Panc1 (cell line): Measurements from ENCODE around the gene KAZN.

Experiments
- TCF7L2 ChIP-seq: IDR thresholded peaks from 2 replicates; pipeline ENCODE4 v1.6.1; 2011; ENCODE audit warnings: mild to moderate bottlenecking, low read depth, low read length, inconsistent platforms
- TF ChIP-seq, protein P1 (sequence below): fragments of 450-650 bp; IDR thresholded peaks from 2 replicates; pipeline ENCODE4 v1.5.1; 2017; ENCODE audit warnings: mild to moderate bottlenecking

DNA sequence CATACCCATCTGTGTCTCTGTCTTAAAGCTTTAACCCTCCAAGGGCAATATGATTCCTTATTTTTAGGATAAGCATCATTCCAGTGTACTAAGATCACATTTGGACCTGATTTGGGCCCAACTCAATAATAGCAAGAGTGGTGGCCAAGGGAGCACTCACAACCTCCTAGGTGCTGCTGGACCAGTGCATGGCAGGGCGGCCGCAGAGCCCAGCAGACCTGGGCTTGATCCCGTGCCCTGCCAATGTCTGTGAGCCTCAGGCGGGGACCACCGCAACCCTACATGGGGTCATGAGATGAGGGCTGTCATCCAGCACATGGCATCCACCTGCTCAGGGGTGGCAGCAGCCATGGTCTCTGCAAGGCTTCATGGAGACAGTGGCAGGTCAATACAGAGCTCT, 353.3 kb downstream of the KAZN start:
- TF ChIP-seq, protein P1, sequence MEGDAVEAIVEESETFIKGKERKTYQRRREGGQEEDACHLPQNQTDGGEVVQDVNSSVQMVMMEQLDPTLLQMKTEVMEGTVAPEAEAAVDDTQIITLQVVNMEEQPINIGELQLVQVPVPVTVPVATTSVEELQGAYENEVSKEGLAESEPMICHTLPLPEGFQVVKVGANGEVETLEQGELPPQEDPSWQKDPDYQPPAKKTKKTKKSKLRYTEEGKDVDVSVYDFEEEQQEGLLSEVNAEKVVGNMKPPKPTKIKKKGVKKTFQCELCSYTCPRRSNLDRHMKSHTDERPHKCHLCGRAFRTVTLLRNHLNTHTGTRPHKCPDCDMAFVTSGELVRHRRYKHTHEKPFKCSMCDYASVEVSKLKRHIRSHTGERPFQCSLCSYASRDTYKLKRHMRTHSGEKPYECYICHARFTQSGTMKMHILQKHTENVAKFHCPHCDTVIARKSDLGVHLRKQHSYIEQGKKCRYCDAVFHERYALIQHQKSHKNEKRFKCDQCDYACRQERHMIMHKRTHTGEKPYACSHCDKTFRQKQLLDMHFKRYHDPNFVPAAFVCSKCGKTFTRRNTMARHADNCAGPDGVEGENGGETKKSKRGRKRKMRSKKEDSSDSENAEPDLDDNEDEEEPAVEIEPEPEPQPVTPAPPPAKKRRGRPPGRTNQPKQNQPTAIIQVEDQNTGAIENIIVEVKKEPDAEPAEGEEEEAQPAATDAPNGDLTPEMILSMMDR = no peak
- no peak for TF ChIP-seq TCF7L2
